Left cardiac atrium (tissue), 2 donors: ENCODE data around the gene SURF6. TPM values are rescaled to one million over a fixed set of nuclear protein-coding genes. Genes with fewer than 3 reads are reported as not detected.

Experiments
- total RNA-seq, 2 donors: library from RNA; stranded (reverse); fragmentation: NEBNext Ultra II Directional; extraction: Animal tissue kit (Norgen Biotek cat#: 25700); gene quantifications; one replicate each; pipeline ENCODE4 v1.2.1, GENCODE V29; 2021
- donor health status: DM: no; HTN: yes; CAD: no; lungs with severe emphysema.
- donor health status: DM: yes; HTN: yes; CAD: no.

The SURF6 gene
- total RNA-seq, 2 donors from 2014 or later, result 11.1 to 12.2 TPM

Other genes with a start within 250 kb of the SURF6 start
- gene RALGDS, start 214.9 kb downstream of the SURF6 start, total RNA-seq, result 10 to 100 TPM; 27.0 to 29.3 TPM
- 10 to 100 TPM; 10.8 to 12.8 TPM for gene GBGT1, start 172.3 kb downstream of the SURF6 start, total RNA-seq
- not detected for gene OBP2B, start 126.9 kb downstream of the SURF6 start, total RNA-seq
- gene ABO, start 61.0 kb downstream of the SURF6 start, total RNA-seq, result 1 to 10 TPM; 1.7 to 2.1 TPM
- 10 to 100 TPM; 18.2 to 22.7 TPM for gene MED22, start 11.9 kb upstream of the SURF6 start, total RNA-seq
- gene RPL7A, start 12.0 kb upstream of the SURF6 start, total RNA-seq, result 1,000 to 10,000 TPM; 1,074 to 1,076 TPM
- 10 to 100 TPM; 34.1 to 42.5 TPM for gene SURF1, start 20.3 kb upstream of the SURF6 start, total RNA-seq
- gene SURF2, start 20.4 kb upstream of the SURF6 start, total RNA-seq, result 10 to 100 TPM; 10.6 to 15.5 TPM
- gene SURF4, start 39.9 kb upstream of the SURF6 start, total RNA-seq, result 100 to 1,000 TPM in 1 of 2 donors, 10 to 100 TPM in 1; 95.4 to 127 TPM
- gene STKLD1, start 40.2 kb upstream of the SURF6 start, total RNA-seq, result 1 to 10 TPM in 1 of 2 donors, under 1 TPM in 1; 0.77 to 1.1 TPM
- gene REXO4, start 81.8 kb upstream of the SURF6 start, total RNA-seq, result 10 to 100 TPM; 12.2 to 12.6 TPM
- 1 to 10 TPM; 2.0 to 2.3 TPM for gene ADAMTS13, start 86.2 kb upstream of the SURF6 start, total RNA-seq
- 10 to 100 TPM in 1 of 2 donors, 1 to 10 TPM in 1; 9.6 to 13.0 TPM for gene CACFD1, start 123.8 kb upstream of the SURF6 start, total RNA-seq
- 1 to 10 TPM; 4.3 to 7.4 TPM for gene SLC2A6, start 142.9 kb upstream of the SURF6 start, total RNA-seq
- gene MYMK, start 188.8 kb upstream of the SURF6 start, total RNA-seq, result not detected
- gene ADAMTSL2, start 198.5 kb upstream of the SURF6 start, total RNA-seq, result 10 to 100 TPM; 13.9 to 16.7 TPM